Dedifferentiated amniotic fluid mesenchymal stem cell (primary cell): ENCODE data around the gene SLC16A13.
A peak's percentile ranks its signal among the peaks of the same experiment; 100 is the strongest.

Experiments used
- DNase-seq: peaks from one replicate; pipeline ENCODE4 v3.0.0-alpha.2; 2016; ENCODE audit errors: extremely low spot score

Gene SLC16A13

DNA sequence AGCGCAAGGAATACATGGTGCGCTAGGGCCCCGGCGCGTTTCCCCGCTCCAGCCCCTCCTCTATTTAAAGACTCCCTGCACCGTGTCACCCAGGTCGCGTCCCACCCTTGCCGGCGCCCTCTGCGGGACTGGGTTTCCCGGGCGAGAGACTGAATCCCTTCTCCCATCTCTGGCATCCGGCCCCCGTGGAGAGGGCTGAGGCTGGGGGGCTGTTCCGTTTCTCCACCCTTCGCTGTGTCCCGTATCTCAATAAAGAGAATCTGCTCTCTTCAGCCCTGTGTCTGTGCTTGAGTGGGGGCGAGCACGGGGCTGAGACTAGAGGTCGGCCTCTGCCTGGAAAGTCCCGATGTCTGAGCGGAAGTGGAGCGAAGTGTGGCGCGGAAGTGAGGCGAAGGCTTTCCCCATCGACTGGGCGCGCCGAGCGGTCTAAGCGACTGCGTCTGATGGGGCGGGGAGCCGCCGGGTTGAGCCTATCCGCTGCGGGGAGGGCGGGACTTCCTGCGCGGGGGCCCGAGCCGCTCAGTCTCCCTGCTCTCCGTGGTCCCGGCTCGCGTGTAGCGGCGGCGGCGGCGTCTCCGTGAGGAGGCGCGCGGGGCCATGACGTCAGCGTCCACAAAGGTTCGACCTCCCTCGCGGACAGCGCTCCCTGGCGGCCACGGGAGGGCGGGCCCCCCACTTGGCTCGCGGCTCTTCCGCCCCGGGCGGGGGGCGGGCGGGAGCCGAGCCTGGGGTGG is 21.4 kb upstream of the SLC16A13 start:
- peak; percentile 97 for DNase-seq

- DNase-seq, result no peak
Measured at GRCh38 chr17:7014995-7015958, 20.5 kb upstream of the SLC16A13 start.

DNA sequence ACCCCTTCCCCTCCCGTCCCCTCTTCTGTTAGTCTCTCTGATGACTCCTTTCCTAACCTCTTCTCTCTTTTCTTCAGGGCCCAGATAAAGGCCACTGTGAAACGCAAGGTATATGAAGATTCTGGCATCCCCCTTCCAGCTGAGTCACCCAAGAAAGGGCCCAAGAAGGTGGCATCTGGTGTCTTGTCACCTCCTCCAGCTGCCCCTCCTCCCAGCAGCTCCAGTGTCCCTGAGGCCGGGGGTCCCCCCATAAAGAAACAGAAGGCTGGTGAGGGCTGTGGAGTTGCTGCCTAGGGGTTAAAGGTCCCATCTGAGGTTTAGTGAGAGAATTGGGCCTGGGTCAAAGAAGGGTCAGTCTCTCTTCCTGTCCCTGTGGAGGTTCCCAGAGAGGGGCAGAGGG is 19.4 kb upstream of the SLC16A13 start:
- no peak for DNase-seq

DNA sequence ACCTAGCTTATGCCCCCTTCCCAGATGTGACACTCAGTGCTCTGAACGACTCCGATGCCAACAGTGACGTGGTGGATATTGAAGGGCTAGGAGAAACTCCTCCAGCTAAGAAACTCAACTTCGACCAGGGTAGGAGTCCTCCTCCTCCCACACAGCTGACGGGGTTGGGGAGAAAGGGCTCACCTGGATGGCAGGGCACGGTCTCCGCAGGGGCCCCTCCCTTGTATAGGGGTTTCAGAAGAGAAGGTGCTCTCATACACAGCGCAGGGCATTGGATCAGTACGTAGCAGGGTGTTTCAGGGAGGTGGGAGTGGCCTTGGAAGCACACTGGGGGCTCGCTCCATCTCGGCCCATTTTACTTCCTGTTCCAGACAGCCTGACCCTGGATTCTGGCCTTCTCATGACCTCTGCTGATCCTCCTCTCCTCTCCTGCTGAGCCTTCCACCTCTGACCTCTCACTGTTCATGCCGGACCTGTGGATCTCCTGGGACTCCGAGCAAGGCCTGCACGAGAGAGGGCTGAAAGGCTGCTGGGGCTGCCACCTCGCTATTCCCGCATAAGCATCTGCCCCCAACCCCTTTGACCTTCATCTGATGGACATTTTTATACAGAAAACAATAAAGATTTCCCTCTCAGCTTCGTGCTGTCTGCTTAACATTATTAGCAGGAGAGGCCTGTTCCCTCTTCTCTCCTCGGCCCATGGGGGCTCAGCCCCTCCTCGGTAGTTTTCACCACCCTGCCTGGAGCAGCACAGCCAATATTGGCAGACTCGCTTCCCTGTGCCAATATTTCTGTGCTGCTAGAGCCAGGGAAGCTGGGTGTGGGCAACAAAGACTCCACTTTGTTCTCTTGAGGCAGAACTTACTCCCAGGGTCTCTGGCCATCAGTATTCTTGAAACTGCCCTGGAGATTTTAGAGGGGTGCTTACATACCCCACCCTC is 18.7 kb upstream of the SLC16A13 start:
- no peak for DNase-seq

GRCh38 chr17:7017827-7018200 is 18.0 kb upstream of the SLC16A13 start:
- DNase-seq, result no peak

- DNase-seq, result no peak
Measured at GRCh38 chr17:7018331-7018964, 17.4 kb upstream of the SLC16A13 start.

GRCh38 chr17:7019367-7019766 is 16.4 kb upstream of the SLC16A13 start:
- no peak for DNase-seq

- no peak for DNase-seq
Measured at GRCh38 chr17:7019839-7020519, 15.8 kb upstream of the SLC16A13 start.

GRCh38 chr17:7020894-7021664 is 14.7 kb upstream of the SLC16A13 start:
- DNase-seq, result no peak

GRCh38 chr17:7021993-7022778 is 13.6 kb upstream of the SLC16A13 start:
- no peak for DNase-seq

- no peak for DNase-seq
Measured at GRCh38 chr17:7022781-7023571, 12.8 kb upstream of the SLC16A13 start, which contains the start of gene BCL6B. Gene BCL6B (plus strand): TSS chr17:7023050. CDS start chr17:7023672, 622 bp downstream.

DNA sequence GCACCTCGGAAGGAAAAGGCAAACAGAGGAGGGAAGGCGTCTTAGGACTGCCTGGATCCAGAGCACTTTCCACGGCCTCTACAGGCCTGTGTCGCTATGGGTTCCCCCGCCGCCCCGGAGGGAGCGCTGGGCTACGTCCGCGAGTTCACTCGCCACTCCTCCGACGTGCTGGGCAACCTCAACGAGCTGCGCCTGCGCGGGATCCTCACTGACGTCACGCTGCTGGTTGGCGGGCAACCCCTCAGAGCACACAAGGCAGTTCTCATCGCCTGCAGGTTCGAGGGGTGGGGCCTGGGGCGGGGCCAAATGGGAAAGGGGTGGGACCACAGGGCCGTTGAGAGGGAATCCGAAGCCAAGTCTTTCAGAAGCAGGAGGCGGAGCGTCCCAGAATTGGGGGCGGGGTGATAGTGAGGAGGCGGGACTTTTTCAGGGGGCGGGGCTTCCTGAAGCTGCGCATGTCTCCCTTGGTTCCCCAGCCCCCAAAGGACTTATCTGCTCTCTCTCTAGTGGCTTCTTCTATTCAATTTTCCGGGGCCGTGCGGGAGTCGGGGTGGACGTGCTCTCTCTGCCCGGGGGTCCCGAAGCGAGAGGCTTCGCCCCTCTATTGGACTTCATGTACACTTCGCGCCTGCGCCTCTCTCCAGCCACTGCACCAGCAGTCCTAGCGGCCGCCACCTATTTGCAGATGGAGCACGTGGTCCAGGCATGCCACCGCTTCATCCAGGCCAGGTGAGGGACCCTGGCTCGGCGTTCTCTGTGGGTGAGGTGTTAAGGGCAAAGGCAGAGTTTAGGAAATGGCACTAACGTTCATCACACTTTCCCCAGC is 12.0 kb upstream of the SLC16A13 start:
- no peak for DNase-seq

DNA sequence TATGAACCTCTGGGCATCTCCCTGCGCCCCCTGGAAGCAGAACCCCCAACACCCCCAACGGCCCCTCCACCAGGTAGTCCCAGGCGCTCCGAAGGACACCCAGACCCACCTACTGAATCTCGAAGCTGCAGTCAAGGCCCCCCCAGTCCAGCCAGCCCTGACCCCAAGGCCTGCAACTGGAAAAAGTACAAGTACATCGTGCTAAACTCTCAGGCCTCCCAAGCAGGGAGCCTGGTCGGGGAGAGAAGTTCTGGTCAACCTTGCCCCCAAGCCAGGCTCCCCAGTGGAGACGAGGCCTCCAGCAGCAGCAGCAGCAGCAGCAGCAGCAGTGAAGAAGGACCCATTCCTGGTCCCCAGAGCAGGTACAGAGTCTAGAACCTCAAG is 11.4 kb upstream of the SLC16A13 start:
- DNase-seq, result no peak

DNA sequence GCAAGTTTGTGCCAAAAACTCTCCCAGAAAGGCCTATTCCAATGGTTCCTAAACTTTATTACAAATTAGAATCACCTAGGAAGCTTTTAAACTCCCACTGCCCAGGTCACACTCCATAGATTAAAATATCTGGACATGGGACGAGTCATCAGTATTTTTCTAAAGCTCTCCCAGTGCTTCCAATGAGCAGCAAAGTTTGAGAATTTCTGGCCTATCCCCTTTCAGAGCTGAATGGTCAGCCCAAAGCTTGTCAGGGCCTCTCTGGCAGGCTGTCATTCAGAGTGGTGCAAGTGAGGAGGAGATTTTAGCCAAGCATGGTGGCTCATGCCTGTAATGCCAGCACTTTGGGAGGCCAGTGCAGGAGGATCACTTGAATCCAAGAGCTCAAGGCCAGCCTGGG is 10.6 kb upstream of the SLC16A13 start:
- no peak for DNase-seq

- DNase-seq, result no peak
Measured at GRCh38 chr17:7026471-7027115, 9.2 kb upstream of the SLC16A13 start.

GRCh38 chr17:7027335-7027734 is 8.5 kb upstream of the SLC16A13 start:
- DNase-seq, result no peak

DNA sequence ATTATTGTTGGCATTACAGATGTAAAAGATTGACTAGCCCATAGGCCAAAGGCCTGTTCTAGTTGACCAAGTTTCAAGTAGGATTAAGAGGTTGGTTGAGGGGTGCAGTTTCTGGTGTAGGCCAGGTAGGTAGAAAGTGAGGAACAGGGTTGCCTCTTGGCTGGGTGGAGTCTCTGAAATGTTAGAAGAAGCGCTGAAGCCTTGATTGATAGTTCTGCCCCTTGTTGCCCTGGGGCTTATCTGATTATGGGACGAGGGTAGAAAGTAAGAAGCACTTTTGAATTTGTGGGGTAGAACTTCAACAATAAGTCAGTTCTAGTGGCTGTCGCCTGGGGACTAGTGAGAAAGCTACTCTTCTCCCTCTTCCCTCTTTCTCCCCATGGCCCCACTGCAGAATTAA is 6.7 kb upstream of the SLC16A13 start:
- DNase-seq, result no peak
